Endodermal cell (in vitro differentiated cells): ENCODE measurements around the gene NHEJ1. TPM values are rescaled to one million over a fixed set of nuclear protein-coding genes. Genes with fewer than 3 reads are reported as not detected.

Experiments
- DNase-seq: peaks from one replicate; pipeline ENCODE4 v3.0.0-alpha.2; 2017
- H3K27ac ChIP-seq: 2 replicates; pipeline ENCODE4 v1.5.1; 2013; ENCODE audit warnings: mild to moderate bottlenecking, low read depth, low read length, moderate library complexity
- H3K27me3 ChIP-seq: 2 replicates; pipeline ENCODE4 v1.6.1; 2013; ENCODE audit warnings: mild to moderate bottlenecking, low read length, moderate library complexity; ENCODE audit not compliant: insufficient read depth, control insufficient read depth, poor library complexity, severe bottlenecking
- H3K36me3 ChIP-seq: 2 replicates; pipeline ENCODE4 v1.7.0; 2013; ENCODE audit warnings: mild to moderate bottlenecking, low read length, moderate library complexity; ENCODE audit not compliant: control insufficient read depth, insufficient read depth
- H3K4me1 ChIP-seq: one replicate; pipeline ENCODE4 v1.7.0; 2013; ENCODE audit warnings: low read length; ENCODE audit not compliant: control insufficient read depth, insufficient read depth
- H3K4me3 ChIP-seq: 2 replicates; pipeline ENCODE4 v1.5.1; 2013; ENCODE audit warnings: mild to moderate bottlenecking, low read length, moderate library complexity
- H3K9ac ChIP-seq: 2 replicates; pipeline ENCODE4 v1.6.1; 2013; ENCODE audit warnings: mild to moderate bottlenecking, low read length, moderate library complexity; ENCODE audit not compliant: poor library complexity, severe bottlenecking; ENCODE audit errors: extremely low read depth
- H3K9me3 ChIP-seq: 2 replicates; pipeline ENCODE4 v1.6.1; 2013; ENCODE audit warnings: mild to moderate bottlenecking, low read length, moderate library complexity; ENCODE audit not compliant: control insufficient read depth
- H3K27ac Mint-ChIP-seq: 2 replicates; pipeline ENCODE4 v1.8.0; 2020; ENCODE audit warnings: mixed read lengths
- H3K27me3 Mint-ChIP-seq: 2 replicates; pipeline ENCODE4 v1.8.0; 2021; ENCODE audit warnings: mild to moderate bottlenecking, mixed read lengths; ENCODE audit not compliant: insufficient read depth
- H3K36me3 Mint-ChIP-seq: 2 replicates; pipeline ENCODE4 v1.8.0; 2020; ENCODE audit warnings: low read depth, mixed read lengths
- H3K4me1 Mint-ChIP-seq: 2 replicates; pipeline ENCODE4 v1.8.0; 2020; ENCODE audit warnings: mixed read lengths
- H3K4me3 Mint-ChIP-seq: 2 replicates; pipeline ENCODE4 v1.8.0; 2020; ENCODE audit warnings: mild to moderate bottlenecking, moderate library complexity, mixed read lengths
- H3K9me3 Mint-ChIP-seq: 2 replicates; pipeline ENCODE4 v1.8.0; 2020; ENCODE audit warnings: mild to moderate bottlenecking, mixed read lengths
- CTCF ChIP-seq: fragments of 200-600 bp; sonication (generic); conservative IDR thresholded peaks from 2 replicates; pipeline ENCODE4 v1.5.0; 2021; ENCODE audit warnings: antibody characterized with exemption, mild to moderate bottlenecking
- WGBS, 2 experiments: methylation state at CpG; one replicate each; pipeline versions ENCODE4 v1.1.5 to v1.1.7; 2013; ENCODE audit warnings: missing lambda C conversion rate in 2 of 2, mixed read lengths in 1 of 2; ENCODE audit not compliant: insufficient coverage in 1 of 2, insufficient read length in 1 of 2; 5-methylcytosine and 5-hydroxymethylcytosine counted together
- total RNA-seq, 2 donors: library from RNA; stranded (reverse); fragmentation: NEBNext Ultra II Directional in 1 of 2; extraction: Animal tissue kit (Norgen Biotek cat#: 25700) in 1 of 2; gene quantifications; 2 replicates in 1 of 2; 3 replicates in 1 of 2; pipeline ENCODE4 v1.2.1, GENCODE V29; 2021

The NHEJ1 gene
- total RNA-seq, 2 donors from 2014 or later: 16.2 to 27.4 TPM

GRCh38 chr2:219178377-219179175 is 18.0 kb upstream of the NHEJ1 start:
- Mint-ChIP-seq H3K36me3 (peaks cover 34% of the 10 kb centered on the region), H3K27me3 (no peaks in the 10 kb centered on the region), H3K4me3 (peak overlapping the region; percentile 76), H3K9me3 (no peaks in the 10 kb centered on the region), H3K4me1 (peaks cover 19% of the 10 kb centered on the region), H3K27ac (peak overlapping the region; percentile 44)
- Histone ChIP-seq H3K9ac (no peak overlapping the region), H3K36me3 (peaks cover 56% of the 10 kb centered on the region), H3K27me3 (no peaks in the 10 kb centered on the region), H3K4me3 (peak overlapping the region; percentile 96), H3K27ac (peak overlapping the region; percentile 57), H3K4me1 (no peaks in the 10 kb centered on the region), H3K9me3 (no peaks in the 10 kb centered on the region)
- TF ChIP-seq CTCF: no peak
- DNase-seq: no peak
- WGBS, 2 experiments: 6 to 7% methylated on average over 11 to 45 of the region's 45 CpGs

GRCh38 chr2:219177552-219178376 is 17.1 kb upstream of the NHEJ1 start, which contains the start of gene RETREG2:
RETREG2 (plus strand) TSS chr2:219178275; CDS start chr2:219178353, 78 bp downstream.
- H3K9me3 Mint-ChIP-seq: no peaks in the 10 kb centered on the region
- peak within 1 kb of the TSS; percentile 95 for H3K27ac Mint-ChIP-seq
- no peaks in the 10 kb centered on the region for H3K4me1 ChIP-seq
- WGBS, 2 experiments: 0 to 1% methylated on average over 31 to 67 of the region's 67 CpGs
- peak within 1 kb of the TSS; percentile 63 for H3K9ac ChIP-seq
- no peaks in the 10 kb centered on the region for H3K9me3 ChIP-seq
- H3K4me3 Mint-ChIP-seq: peak within 1 kb of the TSS; percentile 76
- H3K27me3 ChIP-seq: no peaks in the 10 kb centered on the region
- H3K36me3 ChIP-seq: peaks cover 55% of the 10 kb centered on the region
- peak; percentile 95 for DNase-seq
- H3K36me3 Mint-ChIP-seq: peaks cover 31% of the 10 kb centered on the region
- H3K4me1 Mint-ChIP-seq: peaks cover 19% of the 10 kb centered on the region
- peak within 1 kb of the TSS; percentile 96 for H3K4me3 ChIP-seq
- peak within 1 kb of the TSS; percentile 78 for H3K27ac ChIP-seq
- peak; percentile 62 for TF ChIP-seq CTCF
- H3K27me3 Mint-ChIP-seq: no peaks in the 10 kb centered on the region

GRCh38 chr2:219176818-219177551 is 16.4 kb upstream of the NHEJ1 start, which contains the start of gene CNPPD1:
CNPPD1 (minus strand) TSS chr2:219176925; CDS start chr2:219176828, 97 bp downstream.
- Histone ChIP-seq H3K4me1 (no peaks in the 10 kb centered on the region), H3K27ac (peak within 1 kb of the TSS; percentile 78), H3K4me3 (peak within 1 kb of the TSS; percentile 96), H3K9ac (peak within 1 kb of the TSS; percentile 63), H3K36me3 (peaks cover 55% of the 10 kb centered on the region), H3K9me3 (no peaks in the 10 kb centered on the region), H3K27me3 (no peaks in the 10 kb centered on the region)
- H3K27me3 Mint-ChIP-seq: no peaks in the 10 kb centered on the region
- H3K36me3 Mint-ChIP-seq: peaks cover 29% of the 10 kb centered on the region
- TF ChIP-seq CTCF: peak; percentile 2
- 0% methylated on average over 9 to 69 of the region's 69 CpGs for WGBS, 2 experiments
- H3K9me3 Mint-ChIP-seq: no peaks in the 10 kb centered on the region
- peak within 1 kb of the TSS; percentile 76 for H3K4me3 Mint-ChIP-seq
- H3K4me1 Mint-ChIP-seq: peaks cover 19% of the 10 kb centered on the region
- DNase-seq: peak; percentile 92
- H3K27ac Mint-ChIP-seq: peak within 1 kb of the TSS; percentile 95
